ENCODE data around the gene ALS2.

The ALS2 gene

GRCh38 chr2:201754717-201755415 lies 25.9 kb downstream of the ALS2 start:
- no peak for DNase-seq (ENCODE audit: low read depth)

DNA sequence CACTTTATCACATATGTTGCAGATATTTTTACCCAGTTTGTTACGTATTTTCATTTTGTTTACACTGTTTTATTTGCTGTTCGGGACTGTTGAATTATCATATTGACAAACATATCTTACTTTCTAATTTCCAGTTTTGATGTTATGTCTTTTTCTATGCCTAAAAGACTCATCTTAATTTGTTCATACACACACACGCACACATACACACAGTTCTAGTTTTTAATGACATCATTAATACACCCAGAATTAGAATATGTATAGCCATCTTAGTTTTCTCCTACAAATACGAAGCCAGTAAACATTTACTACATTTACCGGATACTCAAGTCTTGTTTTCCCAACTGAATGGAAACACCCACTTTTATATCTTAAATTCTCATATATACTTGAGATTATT lies 29.2 kb downstream of the ALS2 start:
- no peak for DNase-seq (ENCODE audit: low read depth)

DNA sequence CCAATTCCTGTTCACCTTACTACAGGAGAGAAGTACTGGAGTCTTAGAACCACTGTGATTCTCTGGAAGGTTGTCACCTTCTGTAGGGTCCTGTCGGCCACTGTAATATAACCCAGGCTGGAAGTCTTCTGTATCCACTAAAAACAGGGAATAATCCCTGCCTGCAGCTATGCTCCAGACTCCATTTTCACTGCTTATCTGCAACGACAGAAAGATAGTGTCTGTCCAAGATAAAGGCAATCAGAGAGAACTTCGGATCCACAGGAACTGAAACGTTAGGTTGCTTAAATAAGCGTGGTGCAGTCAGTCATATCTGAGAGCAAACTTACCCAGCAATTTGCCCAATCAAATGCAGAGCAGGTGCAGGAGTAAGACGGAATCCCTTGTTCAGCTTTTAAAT lies 34.2 kb downstream of the ALS2 start:
- DNase-seq (ENCODE audit: low read depth), result no peak

DNA sequence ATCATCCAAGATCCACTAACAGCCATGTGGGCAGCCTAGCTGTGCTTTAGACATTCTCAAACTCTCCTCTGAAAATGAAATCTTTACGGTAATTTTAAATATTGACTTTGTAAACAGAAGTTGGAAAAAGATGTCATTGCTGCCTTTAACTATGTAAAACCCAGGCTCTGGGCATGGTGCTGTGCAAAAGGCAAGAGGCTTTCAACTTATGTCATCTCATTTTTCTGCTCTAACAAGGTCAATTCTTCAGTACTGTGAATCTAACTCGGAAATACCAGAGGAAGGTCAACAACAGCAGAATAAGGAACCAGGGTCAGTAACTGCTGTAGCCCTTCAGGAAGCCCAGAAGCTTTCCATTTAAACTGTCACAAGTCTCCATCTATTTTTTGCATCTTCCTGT lies 45.2 kb downstream of the ALS2 start:
- no peak for DNase-seq (ENCODE audit: low read depth)

GRCh38 chr2:201734111-201734510 lies 46.6 kb downstream of the ALS2 start:
- no peak for DNase-seq (ENCODE audit: low read depth)

DNA sequence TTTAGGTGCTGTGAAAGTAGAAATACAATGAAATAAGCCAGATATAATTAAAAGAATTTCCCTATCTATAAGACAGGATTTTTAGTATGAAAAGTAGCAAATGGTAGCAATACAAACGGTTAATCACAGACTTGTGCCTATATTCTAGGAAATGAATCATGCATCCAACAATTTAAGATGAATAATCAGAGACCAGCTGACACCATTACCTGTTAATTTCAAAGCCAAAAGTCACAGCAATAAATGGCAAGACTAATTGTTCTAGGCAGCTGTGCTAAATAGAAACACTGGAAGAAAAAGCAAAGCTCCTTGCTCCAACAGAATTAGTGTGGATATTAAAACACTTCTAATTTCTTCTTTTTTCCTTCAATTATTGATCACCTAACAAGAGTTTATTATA lies 47.2 kb downstream of the ALS2 start:
- DNase-seq (ENCODE audit: low read depth), result no peak

GRCh38 chr2:201730651-201731285 lies 50.0 kb downstream of the ALS2 start:
- DNase-seq (ENCODE audit: low read depth), result no peak

DNA sequence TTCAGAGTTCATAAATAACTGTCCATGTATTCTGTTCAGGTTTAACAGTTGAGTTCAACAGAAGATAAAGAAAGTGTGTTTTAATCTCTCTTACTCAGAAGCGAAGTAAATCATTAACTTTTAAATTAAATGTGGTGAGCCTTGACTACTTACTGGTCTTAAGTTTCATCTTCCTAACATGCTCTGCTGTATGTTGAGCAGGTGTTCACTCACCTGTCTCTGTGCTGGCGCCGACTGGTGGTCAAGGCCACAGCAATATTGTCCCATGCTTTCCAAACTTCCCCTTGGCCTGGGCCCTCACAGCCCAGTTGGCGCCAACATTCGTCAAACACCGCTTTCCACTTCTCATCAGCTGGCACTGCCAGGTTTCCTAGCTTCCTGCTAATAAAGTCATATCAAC lies 65.3 kb downstream of the ALS2 start:
- DNase-seq (ENCODE audit: low read depth), result no peak

GRCh38 chr2:201712726-201713125 lies 68.0 kb downstream of the ALS2 start:
- no peak for DNase-seq (ENCODE audit: low read depth)

GRCh38 chr2:201709747-201710146 lies 71.0 kb downstream of the ALS2 start:
- DNase-seq (ENCODE audit: low read depth), result no peak

GRCh38 chr2:201709049-201709448 lies 71.7 kb downstream of the ALS2 start:
- DNase-seq (ENCODE audit: low read depth), result no peak

GRCh38 chr2:201707753-201708152 lies 73.0 kb downstream of the ALS2 start:
- no peak for DNase-seq (ENCODE audit: low read depth)

DNA sequence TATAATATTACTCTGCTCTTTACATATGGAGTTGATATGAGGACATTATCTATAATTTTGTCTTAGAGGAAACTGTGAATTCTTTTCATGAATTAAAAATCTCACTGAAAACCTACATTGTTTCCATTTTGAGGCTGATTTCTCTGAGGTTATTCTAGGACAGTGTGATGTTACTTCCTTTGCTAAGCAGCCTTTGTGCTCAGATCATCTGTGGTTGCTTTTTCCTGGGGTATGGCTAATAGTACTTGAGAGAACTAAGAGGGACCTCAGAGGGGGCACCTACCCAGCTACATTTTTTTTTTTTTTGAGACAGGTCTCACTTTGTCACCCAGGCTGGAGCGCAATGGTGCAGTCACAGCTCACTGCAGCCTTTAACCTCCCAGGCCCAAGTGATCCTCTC lies 73.6 kb downstream of the ALS2 start:
- no peak for DNase-seq (ENCODE audit: low read depth)

- DNase-seq (ENCODE audit: low read depth), result no peak
Measured at GRCh38 chr2:201704536-201704935, 76.2 kb downstream of the ALS2 start.

- no peak for DNase-seq (ENCODE audit: low read depth)
Measured at GRCh38 chr2:201701646-201702045, 79.1 kb downstream of the ALS2 start.

DNA sequence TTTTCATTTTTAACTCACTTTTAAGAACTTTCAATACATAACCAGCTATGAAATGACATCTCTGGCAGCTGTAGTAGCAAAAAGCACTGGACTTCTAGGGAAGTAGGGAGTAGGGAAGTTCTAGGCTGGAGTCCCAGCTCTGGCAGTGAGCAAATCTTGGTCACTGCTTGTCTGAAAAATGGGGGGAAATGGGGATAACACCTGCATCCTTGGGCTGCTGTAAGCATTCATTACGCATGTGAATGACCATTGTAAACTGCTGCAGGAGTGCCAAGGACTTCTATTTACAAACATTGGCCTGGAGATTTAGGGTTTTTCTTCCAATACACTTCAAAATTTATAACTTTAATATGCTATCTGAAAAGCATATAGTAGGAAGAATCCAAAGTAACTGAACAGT lies 81.3 kb downstream of the ALS2 start:
- no peak for DNase-seq (ENCODE audit: low read depth)

DNA sequence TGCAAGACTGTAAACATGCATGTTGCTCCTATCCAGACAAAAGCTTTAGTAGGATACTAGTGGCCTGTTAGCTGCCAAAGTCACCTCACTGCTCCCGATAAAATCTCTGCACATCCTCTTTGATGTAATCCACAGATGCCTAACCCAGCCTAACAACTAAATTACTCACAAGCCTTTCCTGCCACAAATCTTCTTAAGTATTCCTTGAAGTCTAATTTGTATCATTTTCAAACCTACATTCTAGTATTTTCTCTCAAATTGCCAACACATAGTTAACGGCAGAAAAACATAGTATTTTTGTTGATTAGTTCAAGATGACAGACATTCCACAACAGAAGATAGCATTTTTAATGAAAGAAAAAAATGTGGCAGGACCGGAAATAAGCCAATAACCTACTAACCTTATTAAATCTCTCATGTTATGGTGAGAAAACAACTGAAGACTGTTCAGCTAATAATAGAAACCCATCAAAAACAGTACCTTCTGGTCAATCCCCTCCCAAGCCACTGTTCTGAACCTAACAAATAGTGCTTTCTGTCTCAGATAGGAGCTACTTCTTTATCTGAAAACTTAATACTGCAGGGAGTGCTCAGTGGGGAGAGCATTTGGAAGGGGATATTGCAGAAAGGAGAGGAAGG lies 82.0 kb downstream of the ALS2 start, which contains the start of gene MPP4:
TSS of gene MPP4 (minus strand) at position 57 of the 639 bp plus-strand sequence. CDS start 4,690 bp downstream, outside the sequence.
- DNase-seq (ENCODE audit: low read depth), result no peak

- DNase-seq (ENCODE audit: low read depth), result no peak
Measured at GRCh38 chr2:201697899-201698298, 82.8 kb downstream of the ALS2 start.

DNA sequence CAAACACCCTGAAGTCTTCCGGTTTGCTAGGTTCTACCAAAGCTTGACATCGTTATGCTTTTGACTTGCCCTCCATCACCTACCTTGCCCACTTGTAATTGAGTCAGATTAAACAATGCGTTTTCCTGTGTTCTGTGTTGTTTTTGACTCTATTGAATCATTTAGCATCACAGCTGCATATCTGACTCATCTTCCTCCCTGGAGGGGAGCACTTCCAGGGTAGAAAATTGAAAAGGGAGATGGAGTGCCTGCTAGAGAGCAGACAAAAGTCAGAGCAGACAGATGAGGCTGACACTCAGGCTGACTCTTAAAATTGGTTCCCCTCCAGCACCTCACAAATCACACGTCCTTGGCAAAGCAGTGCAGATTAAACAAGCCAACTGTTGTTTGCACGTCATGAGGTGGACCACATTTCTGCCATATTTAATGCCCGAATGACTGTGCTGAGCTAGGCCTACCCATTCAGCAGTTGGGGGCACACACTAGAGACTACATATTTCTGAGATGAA lies 84.5 kb downstream of the ALS2 start:
- DNase-seq (ENCODE audit: low read depth), result no peak

DNA sequence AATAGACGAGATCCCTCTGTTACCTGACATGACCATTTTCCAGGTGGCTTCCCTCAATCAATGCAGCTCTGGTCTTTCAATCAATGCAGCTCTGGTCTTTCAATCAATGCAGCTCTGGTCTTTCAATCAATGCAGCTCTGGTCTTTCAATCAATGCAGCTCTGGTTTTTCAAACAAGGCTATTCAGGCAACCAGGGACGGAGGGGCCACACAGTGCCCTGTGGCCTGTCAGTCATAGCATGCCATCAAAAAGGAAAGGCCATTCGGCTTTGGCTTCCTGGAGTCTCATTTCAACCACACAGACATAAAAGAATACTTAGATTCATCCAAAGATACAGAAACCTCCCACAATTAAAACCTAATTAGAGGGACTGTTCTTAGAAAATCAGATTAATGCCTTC lies 95.6 kb downstream of the ALS2 start:
- no peak for DNase-seq (ENCODE audit: low read depth)

DNA sequence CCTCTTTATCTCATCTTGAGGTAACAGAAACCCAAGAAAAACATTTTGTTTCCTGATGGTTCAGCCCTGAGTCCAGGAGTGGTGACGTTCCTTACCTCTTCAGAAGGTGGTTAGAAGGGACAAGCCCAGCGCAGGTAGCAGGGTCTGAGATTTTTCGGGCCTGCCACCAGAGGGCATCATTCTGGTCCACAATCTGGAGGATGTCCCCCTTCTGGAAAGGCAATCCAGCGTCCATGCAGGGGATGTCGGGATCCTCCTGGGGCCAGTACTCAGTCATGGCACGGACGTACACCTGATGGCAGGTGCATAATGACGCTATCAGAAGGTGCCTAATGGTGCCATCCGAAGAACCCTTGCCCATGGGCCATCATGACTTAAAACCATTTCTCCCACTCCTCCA lies 100.0 kb downstream of the ALS2 start:
- no peak for DNase-seq (ENCODE audit: low read depth)

DNA sequence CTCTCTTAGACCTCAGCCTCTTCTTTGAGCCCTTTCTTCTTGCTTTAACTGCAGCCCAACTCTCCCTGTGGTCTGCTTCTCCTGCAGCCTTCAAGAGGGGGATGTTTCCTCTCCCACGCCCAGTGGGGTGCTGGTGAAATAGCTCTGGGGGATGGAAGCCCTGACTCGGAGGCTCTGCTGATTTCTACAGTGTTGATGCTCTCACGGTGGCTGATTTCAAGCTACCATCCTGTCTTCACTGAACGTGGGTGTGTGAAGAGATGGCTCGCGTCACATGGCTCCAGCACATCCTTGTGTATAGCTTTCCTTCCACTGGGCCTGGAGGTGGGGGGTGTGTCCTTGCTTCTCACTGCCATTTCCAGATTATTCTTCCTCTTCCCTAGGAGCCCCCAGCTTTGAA lies 102.3 kb downstream of the ALS2 start:
- DNase-seq (ENCODE audit: low read depth), result no peak

DNA sequence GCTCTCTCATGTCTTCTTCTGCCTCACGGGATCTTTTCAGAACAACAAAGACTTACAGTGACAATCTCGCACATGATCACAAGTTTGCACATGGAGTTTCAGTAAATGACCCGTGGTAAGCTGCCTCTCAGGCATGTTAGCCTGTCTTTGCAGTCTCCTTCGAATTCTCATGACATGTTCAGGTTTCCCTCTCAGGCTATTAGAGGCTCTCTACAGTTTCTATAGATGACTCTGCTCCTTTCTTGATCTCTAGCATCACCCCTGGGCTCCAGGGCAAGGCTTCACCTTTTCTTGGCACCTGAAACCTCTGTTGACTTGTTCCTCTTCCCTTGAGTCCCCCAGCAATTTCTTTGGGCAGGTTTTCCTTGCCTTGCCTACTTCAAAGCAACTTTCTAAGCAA lies 105.3 kb downstream of the ALS2 start:
- DNase-seq (ENCODE audit: low read depth), result no peak
